HG02970 (cell line): Measurements from ENCODE around the gene GPS1.

ENCODE experiments used
- ATAC-seq: cut with Tn5 transposase; IDR thresholded peaks from one replicate; pipeline ENCODE4 v1.9.1; 2021; ENCODE audit warnings: mild to moderate bottlenecking, moderate library complexity, moderate number of reproducible peaks; ENCODE audit not compliant: unreplicated experiment, low FRiP score

GPS1 gene

DNA sequence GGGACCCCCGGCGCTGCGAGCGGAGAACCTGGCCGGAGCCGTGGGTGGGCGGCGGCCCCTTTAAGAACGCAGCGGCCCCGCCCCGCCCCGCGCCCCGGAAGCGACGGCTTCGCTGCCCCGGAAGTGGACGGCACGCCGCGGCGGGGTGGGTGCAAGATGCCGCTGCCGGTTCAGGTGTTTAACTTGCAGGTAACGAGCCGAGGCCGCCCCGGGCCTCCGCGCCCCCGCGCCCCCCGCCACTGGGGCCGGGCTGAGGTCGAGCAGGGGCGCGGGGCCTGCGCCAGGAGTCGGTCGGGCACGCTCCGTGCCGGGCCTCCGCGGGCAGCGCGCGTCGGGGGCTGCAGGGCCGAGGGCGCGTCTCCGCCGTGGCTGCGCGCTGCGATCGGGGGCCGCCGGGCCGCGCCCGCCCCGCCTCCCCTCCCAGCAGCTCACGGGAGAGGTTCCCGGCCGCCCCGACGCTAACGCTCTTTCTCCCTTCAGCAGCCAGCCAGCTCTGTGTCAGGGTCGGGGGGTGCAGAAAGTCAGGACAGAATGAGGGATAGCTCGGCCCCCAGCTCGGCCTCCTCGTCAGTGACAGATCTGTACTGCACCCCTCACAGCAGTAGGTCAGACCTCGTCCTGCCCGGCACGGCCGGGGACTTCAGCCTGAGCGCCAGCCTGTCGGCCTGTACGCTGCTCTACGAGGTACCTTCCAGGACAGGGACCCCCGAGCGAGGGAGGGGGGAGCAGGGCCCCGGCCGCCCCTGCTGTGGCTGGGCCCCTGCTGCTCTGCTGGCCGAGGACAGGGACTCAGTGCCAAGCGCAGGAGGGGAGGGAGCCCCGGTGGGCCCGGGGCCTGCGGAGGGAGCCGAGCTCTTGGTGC is at the start of gene GPS1, which contains the start of gene RFNG:
GPS1 (plus strand) TSS at position 123 of the 862 bp plus-strand sequence; CDS start at position 157, 34 bp downstream.
RFNG (minus strand) TSS at position 36 of the 862 bp plus-strand sequence. CDS start 45 bp downstream, outside the sequence.
- peak; percentile 51 for ATAC-seq

DNA sequence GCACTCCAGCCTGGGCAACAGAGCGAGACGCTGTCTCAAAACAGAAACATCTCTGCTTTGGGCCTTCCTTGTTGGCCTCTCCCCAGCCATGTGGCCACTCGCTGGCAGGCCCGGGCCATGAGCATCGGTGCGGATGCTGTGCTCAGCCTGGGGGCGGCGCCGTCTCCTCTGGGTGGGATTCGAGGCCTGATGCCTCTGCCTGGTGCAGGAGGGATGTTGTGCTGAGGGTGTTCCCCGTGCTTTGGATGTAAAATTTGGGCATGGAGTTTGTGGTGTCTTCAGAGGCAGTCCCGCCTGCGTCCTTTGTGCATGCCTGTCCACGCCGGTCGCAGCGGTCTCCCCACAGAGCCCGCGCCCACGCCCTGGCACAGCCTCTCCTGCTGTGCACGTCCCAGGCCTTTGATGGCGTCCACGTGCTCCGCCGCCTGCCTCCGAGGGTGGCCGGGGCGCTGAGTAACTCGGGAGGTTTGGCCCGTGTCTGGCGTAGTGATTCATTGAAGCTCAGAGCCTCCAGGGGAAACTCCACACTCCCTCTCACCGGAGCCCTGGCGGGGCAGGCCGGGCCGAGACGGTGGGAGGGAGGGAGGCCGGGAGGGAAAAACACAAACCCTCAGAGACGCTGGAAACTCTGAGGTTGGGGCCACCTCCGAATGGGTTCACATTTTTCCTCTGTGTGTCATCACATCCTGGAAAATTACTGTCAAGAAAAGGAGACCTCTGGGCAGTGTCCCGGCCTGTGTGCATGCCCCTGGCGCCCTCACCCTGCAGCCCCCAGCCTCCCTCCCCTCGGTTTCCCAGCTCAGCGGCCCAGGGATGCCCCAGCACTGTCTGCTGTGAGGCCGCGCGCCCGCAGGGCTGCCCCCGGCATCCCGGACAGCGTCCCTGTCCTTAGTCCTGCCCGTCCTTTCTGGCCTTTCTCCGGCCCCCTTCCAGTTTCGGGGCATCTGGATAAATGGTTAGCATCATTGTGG is 48.0 kb upstream of the GPS1 start:
- no peak for ATAC-seq

GRCh38 chr17:82004517-82005455 is 46.9 kb upstream of the GPS1 start:
- no peak for ATAC-seq

DNA sequence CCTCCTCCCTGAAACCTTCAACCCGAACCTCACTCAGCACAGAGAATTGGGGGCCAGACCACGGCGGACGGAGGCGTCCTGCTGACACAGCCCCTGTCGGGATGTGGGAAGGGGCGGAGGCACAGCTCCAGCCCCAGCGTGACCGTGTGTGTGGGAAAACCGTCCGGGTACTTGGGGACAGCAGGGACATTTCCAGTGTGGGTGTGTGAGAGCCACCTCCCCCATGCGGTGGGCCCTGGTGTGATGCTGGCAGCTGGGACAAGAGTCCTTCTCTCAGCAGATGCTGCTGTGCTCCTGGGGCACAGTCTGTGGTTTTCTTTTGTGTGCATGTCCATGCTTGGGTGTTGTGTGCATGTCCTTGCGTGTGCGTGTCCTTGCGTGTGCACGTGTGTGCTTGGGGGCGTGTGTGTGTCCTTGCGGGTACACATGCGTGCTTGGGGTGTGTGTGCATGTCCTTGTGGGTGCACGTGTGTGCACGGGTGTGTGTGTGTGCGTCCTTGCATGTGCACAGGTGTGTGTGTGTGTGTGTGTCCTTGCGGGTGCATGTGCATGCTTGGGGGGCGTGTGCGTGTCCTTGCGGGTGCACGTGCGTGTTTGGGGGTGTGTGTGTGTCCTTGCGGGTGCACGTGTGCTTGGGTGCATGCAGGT is 45.9 kb upstream of the GPS1 start:
- no peak for ATAC-seq

GRCh38 chr17:82006468-82007227 is 45.0 kb upstream of the GPS1 start:
- ATAC-seq: no peak

GRCh38 chr17:82007228-82007494 is 44.5 kb upstream of the GPS1 start:
- ATAC-seq: no peak

DNA sequence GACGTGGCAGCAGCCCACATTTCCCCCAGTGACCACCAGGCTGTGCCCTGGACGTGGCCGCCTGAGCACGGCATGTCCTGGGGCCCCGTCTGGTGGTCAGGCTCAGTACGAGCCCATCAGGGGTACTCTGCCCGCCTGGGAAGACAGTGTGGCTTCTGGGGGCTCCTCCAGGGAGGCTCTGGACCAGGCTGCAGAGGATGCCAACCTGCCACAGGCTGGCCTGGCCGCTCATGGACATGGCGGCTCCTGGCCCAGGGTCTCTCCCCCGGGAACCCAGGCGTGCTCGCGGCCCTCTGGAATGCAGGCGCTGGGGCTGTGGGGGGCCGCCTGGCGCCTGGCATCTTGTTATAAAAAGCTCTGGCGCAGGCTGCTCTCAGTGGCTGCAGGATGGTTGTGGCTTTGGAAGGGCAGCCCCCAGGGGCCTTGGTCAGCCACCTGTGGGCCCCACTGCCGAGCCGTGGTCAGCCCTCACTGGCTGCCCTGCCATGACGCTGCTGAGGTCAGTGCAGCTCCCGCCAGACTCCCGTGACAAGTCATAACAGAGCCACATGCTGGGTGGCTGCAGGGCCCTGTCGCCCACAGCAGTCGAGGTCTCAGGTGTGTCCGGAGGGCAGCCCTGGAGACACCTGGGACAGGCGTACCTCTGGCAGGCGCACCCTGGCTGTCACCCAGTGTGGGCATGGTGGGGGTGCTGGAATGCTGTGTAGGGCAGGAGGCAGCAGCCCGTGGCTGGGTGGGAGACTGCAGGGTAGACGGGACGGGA is 44.0 kb upstream of the GPS1 start:
- ATAC-seq: no peak

DNA sequence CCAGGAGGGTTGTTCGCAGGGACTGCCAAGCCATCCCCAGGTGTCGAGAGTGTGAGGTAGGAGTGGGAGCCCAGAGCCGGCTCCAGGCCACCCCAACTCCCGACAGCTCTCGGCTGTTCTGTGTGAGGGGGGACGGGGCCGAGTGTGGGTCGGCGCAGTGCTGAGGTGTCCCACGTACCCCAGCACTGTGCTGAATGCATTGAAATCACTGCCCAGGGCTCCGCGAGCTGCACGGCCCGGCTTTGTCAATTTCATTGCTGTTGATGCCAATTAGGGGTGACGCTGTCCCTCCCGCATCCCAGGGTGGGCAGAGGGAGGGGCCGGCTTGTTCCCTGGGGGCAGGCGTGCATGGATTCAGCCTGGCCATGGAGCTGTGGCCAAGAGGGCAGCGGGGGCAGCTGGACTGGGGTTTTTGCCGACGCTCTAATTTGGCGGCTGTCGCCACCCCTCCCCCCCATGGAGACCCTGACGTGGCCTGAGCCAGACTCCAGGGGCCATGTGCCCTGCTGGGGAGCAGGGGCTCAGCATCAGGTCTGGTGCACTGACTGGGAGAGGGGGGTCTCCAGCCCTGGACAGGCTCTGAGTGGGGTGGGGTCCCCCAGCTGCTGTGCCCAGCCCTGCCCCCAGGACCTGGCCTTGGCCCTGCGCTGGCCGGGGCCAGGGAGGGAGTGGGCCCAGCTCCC is 43.3 kb upstream of the GPS1 start:
- no peak for ATAC-seq

GRCh38 chr17:82008941-82009405 is 42.7 kb upstream of the GPS1 start:
- ATAC-seq: no peak

- no peak for ATAC-seq
Measured at GRCh38 chr17:82009413-82009812, 42.3 kb upstream of the GPS1 start.

- ATAC-seq: no peak
Measured at GRCh38 chr17:82010575-82011525, 40.8 kb upstream of the GPS1 start.

DNA sequence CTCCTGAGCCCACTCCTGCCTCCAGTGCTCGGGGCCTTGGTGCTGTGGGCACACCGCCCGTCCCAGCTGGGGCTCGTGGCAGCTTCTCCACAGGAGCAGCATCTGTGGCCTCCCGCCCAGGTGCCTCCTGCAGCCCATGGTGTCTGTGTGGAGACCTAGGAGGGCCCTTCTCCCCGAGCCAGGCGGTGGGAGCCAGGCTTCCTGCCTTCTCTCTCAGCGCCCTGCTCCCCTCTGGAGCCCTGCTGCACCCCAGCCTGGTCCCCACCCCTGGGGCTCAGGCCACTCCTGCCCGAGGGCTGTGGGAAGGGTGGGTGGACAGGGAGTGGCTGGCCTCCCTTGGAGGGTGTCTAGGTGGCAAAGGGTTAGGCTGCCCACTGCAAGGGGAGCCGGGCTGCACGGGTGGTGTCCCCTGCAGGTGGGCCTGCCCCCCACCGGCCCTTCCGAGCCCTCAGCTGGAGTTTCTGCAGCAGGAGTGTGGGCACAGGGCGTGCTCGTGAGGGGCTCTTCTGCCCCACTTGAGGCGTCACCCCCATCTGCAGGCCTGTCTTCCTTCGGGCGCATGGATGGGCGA is 40.0 kb upstream of the GPS1 start:
- no peak for ATAC-seq

GRCh38 chr17:82012261-82012639 is 39.4 kb upstream of the GPS1 start:
- ATAC-seq: no peak

GRCh38 chr17:82012640-82013295 is 38.9 kb upstream of the GPS1 start:
- no peak for ATAC-seq

GRCh38 chr17:82013341-82013740 is 38.4 kb upstream of the GPS1 start:
- ATAC-seq: no peak
